Mesendoderm (in vitro differentiated cells): Measurements from ENCODE around the gene GAS2L3.

Experiments used
- DNase-seq: peaks from one replicate; pipeline ENCODE4 v3.0.0; 2013
- H2AK5ac ChIP-seq: 2 replicates; pipeline ENCODE4 v1.6.1; 2013; ENCODE audit warnings: low read length, inconsistent platforms
- H2BK120ac ChIP-seq: 2 replicates; pipeline ENCODE4 v1.6.1; 2013; ENCODE audit warnings: low read depth, mild to moderate bottlenecking, low read length, moderate library complexity, mixed read lengths
- H2BK15ac ChIP-seq: replicated peaks from 2 replicates; pipeline ENCODE4 v1.6.1; 2013; ENCODE audit warnings: low read depth, mild to moderate bottlenecking, moderate library complexity
- H2BK5ac ChIP-seq: 2 replicates; pipeline ENCODE4 v1.6.1; 2013; ENCODE audit warnings: low read length, inconsistent platforms
- H3K18ac ChIP-seq: 2 replicates; pipeline ENCODE4 v1.6.1; 2013; ENCODE audit warnings: mild to moderate bottlenecking, low read length, mixed read lengths
- H3K23ac ChIP-seq: one replicate; pipeline ENCODE4 v1.6.1; 2013; ENCODE audit warnings: low read length
- H3K27ac ChIP-seq: 2 replicates; pipeline ENCODE4 v1.5.1; 2013; ENCODE audit warnings: low read depth, mild to moderate bottlenecking, inconsistent platforms, low read length, moderate library complexity
- H3K27me3 ChIP-seq: 2 replicates; pipeline ENCODE4 v1.6.1; 2013; ENCODE audit warnings: low read length, control low read depth, mild to moderate bottlenecking, inconsistent platforms; ENCODE audit not compliant: insufficient read depth, poor library complexity
- H3K36me3 ChIP-seq: 2 replicates; pipeline ENCODE4 v1.6.1; 2013; ENCODE audit warnings: low read length, inconsistent platforms; ENCODE audit not compliant: control insufficient read depth, insufficient read depth
- H3K4ac ChIP-seq: one replicate; pipeline ENCODE4 v1.6.1; 2013; ENCODE audit warnings: low read depth, mild to moderate bottlenecking, low read length, moderate library complexity
- H3K4me1 ChIP-seq: 2 replicates; pipeline ENCODE4 v1.6.1; 2013; ENCODE audit warnings: low read depth, low read length, inconsistent platforms; ENCODE audit not compliant: control insufficient read depth
- H3K4me2 ChIP-seq: 2 replicates; pipeline ENCODE4 v1.6.1; 2013; ENCODE audit warnings: low read length
- H3K4me3 ChIP-seq: 2 replicates; pipeline ENCODE4 v1.5.1; 2013; ENCODE audit warnings: mild to moderate bottlenecking, low read length
- H3K56ac ChIP-seq: one replicate; pipeline ENCODE4 v1.6.1; 2013; ENCODE audit warnings: low read length
- H3K79me1 ChIP-seq: 2 replicates; pipeline ENCODE4 v1.6.1; 2013; ENCODE audit warnings: low read length, inconsistent platforms
- H3K79me2 ChIP-seq: 2 replicates; pipeline ENCODE4 v1.6.1; 2013; ENCODE audit warnings: mild to moderate bottlenecking, low read length; ENCODE audit not compliant: control insufficient read depth, insufficient read depth
- H3K9ac ChIP-seq: 2 replicates; pipeline ENCODE4 v1.6.1; 2013; ENCODE audit warnings: low read length, inconsistent platforms
- H4K5ac ChIP-seq: one replicate; pipeline ENCODE4 v1.6.1; 2013; ENCODE audit warnings: low read length
- H4K8ac ChIP-seq: one replicate; pipeline ENCODE4 v1.6.1; 2013; ENCODE audit warnings: low read depth, mild to moderate bottlenecking, control low read depth, low read length, moderate library complexity
- WGBS: extraction: QIAGEN DNeasy Blood & Tissue Kit; methylation state at CpG from one replicate; pipeline ENCODE4 v1.1.7; 2013; ENCODE audit warnings: low lambda C conversion rate, missing lambda C conversion rate; ENCODE audit not compliant: insufficient coverage; ENCODE audit errors: extremely low coverage; 5-methylcytosine and 5-hydroxymethylcytosine counted together

Gene GAS2L3

DNA sequence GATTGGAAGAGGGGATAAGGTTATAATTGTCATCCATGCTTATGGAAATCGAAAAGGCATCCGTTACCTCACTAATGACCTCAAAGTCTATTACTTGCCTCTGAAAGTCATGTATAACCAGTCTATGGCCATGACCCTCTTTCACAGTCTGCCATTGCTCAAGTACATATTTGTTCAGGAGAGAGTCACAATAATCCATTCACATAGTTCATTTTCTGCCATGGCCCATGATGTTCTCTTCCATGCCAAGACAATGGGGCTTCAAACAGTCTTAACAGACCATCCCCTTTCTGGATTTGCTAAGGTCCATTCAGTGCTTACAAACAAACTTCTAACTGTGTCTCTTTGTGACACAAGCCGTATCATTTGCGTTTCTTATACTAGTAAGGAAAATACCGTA is 5.4 kb downstream of the GAS2L3 start:
- Histone ChIP-seq H3K23ac (no peak overlapping the region), H3K36me3 (no peaks in the 10 kb centered on the region), H3K4me2 (no peak overlapping the region), H3K79me1 (peaks cover 3% of the 10 kb centered on the region), H3K9ac (no peak overlapping the region), H3K56ac (no peak overlapping the region), H3K79me2 (peaks cover 5% of the 10 kb centered on the region), H3K27me3 (no peaks in the 10 kb centered on the region), H4K5ac (no peak overlapping the region), H4K8ac (no peak overlapping the region), H2BK5ac (no peak overlapping the region), H2BK120ac (no peak overlapping the region), H3K4me3 (no peak overlapping the region), H3K27ac (no peak overlapping the region), H2AK5ac (no peak overlapping the region), H3K18ac (no peak overlapping the region), H3K4me1 (peaks cover 2% of the 10 kb centered on the region), H2BK15ac (no peak overlapping the region), H3K4ac (no peak overlapping the region)
- no peak for DNase-seq
- WGBS, result no CpG with 5 or more reads among the region's 5 CpGs

DNA sequence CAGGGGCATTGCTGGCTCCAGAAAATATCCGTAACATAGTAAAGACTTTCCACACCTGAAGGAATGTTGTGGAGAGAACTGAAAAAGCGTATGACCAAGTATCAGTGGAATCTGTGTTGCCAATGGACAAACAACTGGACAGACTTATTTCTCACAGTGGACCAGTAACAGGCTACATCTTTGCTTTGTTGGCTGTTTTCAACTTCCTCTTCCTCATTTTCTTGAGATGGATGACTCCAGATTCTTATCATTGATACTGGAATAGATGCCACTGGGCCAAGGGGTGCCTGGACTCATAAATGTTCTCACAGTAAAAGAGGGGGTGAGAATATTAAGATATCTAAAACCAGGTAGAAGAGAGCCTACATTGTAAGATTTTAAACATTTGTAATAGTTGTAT is 6.4 kb downstream of the GAS2L3 start:
- Histone ChIP-seq H3K79me2 (peaks cover 5% of the 10 kb centered on the region), H3K4ac (no peak overlapping the region), H3K4me1 (no peaks in the 10 kb centered on the region), H3K36me3 (no peaks in the 10 kb centered on the region), H2BK15ac (no peak overlapping the region), H3K9ac (no peak overlapping the region), H2BK5ac (no peak overlapping the region), H3K56ac (no peak overlapping the region), H3K27ac (no peak overlapping the region), H4K5ac (no peak overlapping the region), H2AK5ac (no peak overlapping the region), H3K4me2 (no peak overlapping the region), H4K8ac (no peak overlapping the region), H3K79me1 (peaks cover 3% of the 10 kb centered on the region), H3K27me3 (no peaks in the 10 kb centered on the region), H3K23ac (no peak overlapping the region), H2BK120ac (no peak overlapping the region), H3K4me3 (no peak overlapping the region), H3K18ac (no peak overlapping the region)
- no CpG with 5 or more reads among the region's 2 CpGs for WGBS
- no peak for DNase-seq

DNA sequence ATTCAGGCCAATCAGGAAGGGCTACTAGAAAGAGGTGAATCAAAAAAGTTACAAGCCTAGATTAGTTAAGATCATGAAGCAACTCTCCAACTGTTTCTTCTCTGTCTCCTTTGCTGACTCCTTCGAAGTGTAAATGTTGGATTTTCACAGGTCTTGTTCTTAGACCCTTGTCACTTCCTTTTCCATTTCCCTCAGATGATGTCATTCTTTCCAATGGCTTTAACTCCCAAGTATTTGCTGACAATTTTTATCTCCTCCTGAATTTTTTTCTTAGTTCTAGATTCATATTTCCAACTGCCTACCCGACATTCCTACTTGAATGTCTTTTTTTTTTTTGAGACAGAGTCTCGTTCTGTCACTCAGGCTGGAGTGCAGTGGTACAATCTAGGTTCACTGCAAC is 10.8 kb downstream of the GAS2L3 start:
- Histone ChIP-seq H2AK5ac (no peak overlapping the region), H3K27me3 (no peaks in the 10 kb centered on the region), H3K9ac (no peak overlapping the region), H3K4ac (no peak overlapping the region), H2BK120ac (no peak overlapping the region), H3K79me2 (peaks cover 2% of the 10 kb centered on the region), H4K5ac (no peak overlapping the region), H3K23ac (no peak overlapping the region), H3K36me3 (no peaks in the 10 kb centered on the region), H3K4me3 (no peak overlapping the region), H3K18ac (no peak overlapping the region), H3K79me1 (peaks cover 3% of the 10 kb centered on the region), H2BK5ac (no peak overlapping the region), H3K27ac (no peak overlapping the region), H3K4me2 (no peak overlapping the region), H2BK15ac (no peak overlapping the region), H4K8ac (no peak overlapping the region), H3K4me1 (no peaks in the 10 kb centered on the region), H3K56ac (no peak overlapping the region)
- DNase-seq, result no peak
- WGBS, result no CpG with 5 or more reads among the region's 3 CpGs

DNA sequence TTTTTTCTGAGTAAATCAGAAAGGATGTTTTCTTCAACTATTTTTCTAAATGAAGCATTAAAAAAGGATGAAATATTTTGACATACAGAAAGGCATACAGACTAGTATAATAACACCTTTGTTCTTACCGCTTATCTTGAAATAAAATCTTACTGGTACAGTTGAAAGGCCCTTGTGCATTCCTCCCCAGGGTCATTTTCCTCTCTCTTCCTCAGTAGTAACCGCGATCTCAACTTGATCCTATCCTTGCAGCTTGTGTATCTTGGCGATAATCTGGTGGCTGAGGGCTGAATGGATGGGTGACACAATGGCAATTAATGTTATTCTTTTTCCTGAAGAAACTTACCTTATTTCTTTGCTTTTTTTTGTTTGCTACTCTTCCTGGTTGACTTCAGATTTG is 18.5 kb downstream of the GAS2L3 start:
- Histone ChIP-seq H3K4ac (no peak overlapping the region), H3K27me3 (no peaks in the 10 kb centered on the region), H4K5ac (no peak overlapping the region), H3K79me1 (no peaks in the 10 kb centered on the region), H3K27ac (no peak overlapping the region), H4K8ac (no peak overlapping the region), H3K4me2 (no peak overlapping the region), H3K9ac (no peak overlapping the region), H3K4me3 (no peak overlapping the region), H3K79me2 (no peaks in the 10 kb centered on the region), H3K18ac (no peak overlapping the region), H3K23ac (no peak overlapping the region), H3K56ac (no peak overlapping the region), H2BK120ac (no peak overlapping the region), H2AK5ac (no peak overlapping the region), H2BK5ac (no peak overlapping the region), H3K4me1 (no peaks in the 10 kb centered on the region), H3K36me3 (no peaks in the 10 kb centered on the region), H2BK15ac (no peak overlapping the region)
- WGBS, result no CpG with 5 or more reads among the region's 4 CpGs
- DNase-seq, result no peak

DNA sequence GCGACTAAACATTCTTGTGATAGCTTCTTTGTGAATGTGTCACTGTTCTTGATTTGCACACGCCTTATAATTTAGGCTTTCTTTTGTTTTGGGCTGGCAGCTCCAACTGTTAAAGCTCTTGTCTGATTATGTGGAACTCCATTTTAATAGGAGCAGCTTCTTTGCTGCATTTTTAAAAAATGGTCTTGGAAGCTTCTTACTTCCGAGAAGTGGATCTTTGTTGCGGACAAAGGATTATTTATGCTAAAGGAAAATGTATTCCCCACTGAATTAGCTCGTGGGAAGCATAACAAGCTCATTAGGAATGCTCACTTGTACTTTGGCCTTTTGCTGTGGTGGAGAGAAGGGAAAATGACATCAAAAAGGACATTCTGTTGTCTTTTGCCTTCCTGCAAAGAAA is 20.0 kb downstream of the GAS2L3 start:
- no peak overlapping the region for H3K9ac ChIP-seq
- H4K5ac ChIP-seq, result no peak overlapping the region
- H3K36me3 ChIP-seq, result no peaks in the 10 kb centered on the region
- H3K27ac ChIP-seq, result no peak overlapping the region
- DNase-seq, result no peak
- H2BK120ac ChIP-seq, result no peak overlapping the region
- no peak overlapping the region for H3K4me3 ChIP-seq
- no peaks in the 10 kb centered on the region for H3K4me1 ChIP-seq
- H2BK5ac ChIP-seq, result no peak overlapping the region
- no peak overlapping the region for H3K4me2 ChIP-seq
- H3K79me2 ChIP-seq, result no peaks in the 10 kb centered on the region
- H2BK15ac ChIP-seq, result no peak overlapping the region
- H3K27me3 ChIP-seq, result no peaks in the 10 kb centered on the region
- H3K4ac ChIP-seq, result no peak overlapping the region
- H4K8ac ChIP-seq, result no peak overlapping the region
- no peak overlapping the region for H3K18ac ChIP-seq
- H3K23ac ChIP-seq, result no peak overlapping the region
- no peak overlapping the region for H2AK5ac ChIP-seq
- WGBS, result no CpG with 5 or more reads among the region's 5 CpGs
- H3K56ac ChIP-seq, result no peak overlapping the region
- H3K79me1 ChIP-seq, result no peaks in the 10 kb centered on the region

DNA sequence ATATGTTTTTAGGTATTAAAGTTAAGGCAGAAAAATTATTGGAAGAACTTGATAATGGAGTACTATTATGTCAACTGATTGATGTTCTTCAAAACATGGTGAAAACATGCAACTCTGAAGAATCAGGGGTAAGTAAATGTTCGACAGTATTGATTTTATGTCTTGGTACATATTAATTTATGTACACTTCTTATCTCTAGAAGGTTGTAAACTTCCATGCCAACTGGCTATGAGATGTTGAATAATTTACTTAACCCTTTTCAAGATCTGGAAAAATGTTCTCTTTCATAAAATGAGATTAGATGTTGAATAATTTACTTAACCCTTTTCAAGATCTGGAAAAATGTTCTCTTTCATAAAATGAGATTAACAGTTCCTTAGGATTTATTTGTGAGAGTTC is 28.1 kb downstream of the GAS2L3 start:
- no peak overlapping the region for H2AK5ac ChIP-seq
- no peak for DNase-seq
- H3K56ac ChIP-seq, result no peak overlapping the region
- H3K27ac ChIP-seq, result no peak overlapping the region
- H3K23ac ChIP-seq, result no peak overlapping the region
- H3K27me3 ChIP-seq, result no peaks in the 10 kb centered on the region
- no peak overlapping the region for H3K18ac ChIP-seq
- H3K79me2 ChIP-seq, result no peaks in the 10 kb centered on the region
- H3K4me3 ChIP-seq, result no peak overlapping the region
- no peaks in the 10 kb centered on the region for H3K4me1 ChIP-seq
- H3K79me1 ChIP-seq, result no peaks in the 10 kb centered on the region
- no peak overlapping the region for H3K4ac ChIP-seq
- no peak overlapping the region for H2BK5ac ChIP-seq
- H4K5ac ChIP-seq, result no peak overlapping the region
- H3K36me3 ChIP-seq, result no peaks in the 10 kb centered on the region
- no peak overlapping the region for H2BK120ac ChIP-seq
- no peak overlapping the region for H2BK15ac ChIP-seq
- WGBS, result no CpG with 5 or more reads among the region's 1 CpG
- no peak overlapping the region for H3K4me2 ChIP-seq
- H3K9ac ChIP-seq, result no peak overlapping the region
- no peak overlapping the region for H4K8ac ChIP-seq
